Kidney (tissue), 14 donors: ENCODE measurements around the gene IDH3A. TPM values are rescaled to one million over a fixed set of nuclear protein-coding genes. Genes with fewer than 3 reads are reported as not detected.

Source experiments
- DNase-seq, 5 donors: peaks; one replicate each; pipeline ENCODE4 v3.0.0-alpha.2; 2013 to 2020
- FAIRE-seq: peaks from 2 replicates; lab custom pipeline; 2012; peaks lifted over from hg19 to GRCh38; lab: Jason Lieb, UNC
- H3K27ac ChIP-seq, 2 donors: one replicate each; pipeline ENCODE4 v1.7.0; 2013; ENCODE audit warnings: low read depth in 2 of 2, low read length in 2 of 2, inconsistent platforms in 1 of 2
- H3K27me3 ChIP-seq: one replicate; pipeline ENCODE4 v1.7.1; 2013; ENCODE audit warnings: low read length, inconsistent platforms; ENCODE audit not compliant: control insufficient read depth, insufficient read depth
- H3K36me3 ChIP-seq, 3 donors: one replicate each; pipeline versions ENCODE4 v1.7.0 to v1.7.1; 2013; ENCODE audit warnings: low read length in 3 of 3, control low read depth in 1 of 3, inconsistent platforms in 1 of 3; ENCODE audit not compliant: insufficient read depth in 3 of 3, control insufficient read depth in 2 of 3
- H3K4me1 ChIP-seq, 3 donors: one replicate each; pipeline versions ENCODE4 v1.7.0 to v1.7.1; 2013; ENCODE audit warnings: low read length in 3 of 3, inconsistent platforms in 1 of 3, low read depth in 1 of 3; ENCODE audit not compliant: control insufficient read depth in 2 of 3, insufficient read depth in 2 of 3
- H3K4me3 ChIP-seq, 3 donors: one replicate each; pipeline versions ENCODE4 v1.7.0 to v1.8.1; 2013; ENCODE audit warnings: low read length in 3 of 3, control low read depth in 1 of 3, inconsistent platforms in 1 of 3
- H3K9ac ChIP-seq, 3 donors: one replicate each; pipeline versions ENCODE4 v1.7.0 to v1.7.1; 2013; ENCODE audit warnings: low read length in 3 of 3, control low read depth in 1 of 3, inconsistent platforms in 1 of 3
- H3K9me3 ChIP-seq, 3 donors: one replicate each; pipeline versions ENCODE4 v1.7.0 to v1.7.1; 2013; ENCODE audit warnings: low read length in 3 of 3, control low read depth in 1 of 3, inconsistent platforms in 1 of 3; ENCODE audit not compliant: control insufficient read depth in 2 of 3, insufficient read depth in 1 of 3
- CTCF ChIP-seq: IDR thresholded peaks from 3 replicates; pipeline ENCODE4 v1.5.1; 2012; ENCODE audit warnings: mild to moderate bottlenecking, moderate library complexity, borderline replicate concordance; ENCODE audit not compliant: insufficient read depth; ENCODE audit errors: extremely low read depth
- intact Hi-C: fragments of 100-400 bp; cut with DNase I; formaldehyde crosslinking; loops from one replicate; pipeline ENCODE4 v1.11.1; 2022
- polyA plus RNA-seq: library from polyadenylated mRNA; stranded (reverse); fragments of 350-450 nt; fragmentation: Illumina TruSeq; extraction: RNeasy Lipid Tissue Mini Kit (QIAGEN cat#74804); gene quantifications from one replicate; pipeline ENCODE4 v1.2.3, GENCODE V29; 2014; ENCODE audit warnings: low read depth, low replicate concordance; ENCODE audit not compliant: insufficient read depth
- total RNA-seq: library from RNA; stranded (reverse); fragmentation: NEBNext Ultra II Directional; extraction: Animal tissue kit (Norgen Biotek cat#: 25700); gene quantifications from one replicate; pipeline ENCODE4 v1.2.1, GENCODE V29; 2021
- donor health status: control.
- donor health status: control.
- donor health status: control.
- donor health status: control.
- donor health status: control.
- donor health status: DM: yes; HTN: yes; CAD: no.
- donor health status: Normal renal cell carcinoma (clear cell type).

Gene IDH3A
- total and polyA plus RNA-seq, 2 donors from 2014 or later = 67.5 to 97.2 TPM

GRCh38 chr15:78211189-78211921 is 62.2 kb downstream of the IDH3A start:
- intact Hi-C loops = no loop called here
- Histone ChIP-seq H3K9me3 (no peaks in the 10 kb centered on the region), H3K27me3 (no peaks in the 10 kb centered on the region), H3K9ac (no peak overlapping the region), H3K4me1 (peaks cover 0 to 8% (median 0%) of the 10 kb centered on the region in 3 donors), H3K36me3 (no peaks in the 10 kb centered on the region), H3K4me3 (no peak overlapping the region), H3K27ac (no peak overlapping the region)
- no peak for FAIRE-seq
- no peak for DNase-seq
- no peak for TF ChIP-seq CTCF

- Histone ChIP-seq H3K27me3 (no peaks in the 10 kb centered on the region), H3K36me3 (no peaks in the 10 kb centered on the region), H3K4me1 (peaks cover 0 to 8% (median 0%) of the 10 kb centered on the region in 3 donors), H3K9ac (no peak overlapping the region), H3K4me3 (no peak overlapping the region), H3K27ac (no peak overlapping the region), H3K9me3 (no peaks in the 10 kb centered on the region)
- no peak for DNase-seq
- no peak for FAIRE-seq
- intact Hi-C loops = no loop called here
- TF ChIP-seq CTCF = no peak
Measured at GRCh38 chr15:78212008-78212407, 62.8 kb downstream of the IDH3A start.

- FAIRE-seq = no peak
Measured at GRCh38 chr15:78212546-78213424, 63.6 kb downstream of the IDH3A start.

More at GRCh38 chr15:78212546-78213424, 63.6 kb downstream of the IDH3A start:
- no peak overlapping the region for H3K9ac ChIP-seq
- H3K4me3 ChIP-seq = no peak overlapping the region
- H3K4me1 ChIP-seq = peaks cover 0 to 8% (median 0%) of the 10 kb centered on the region in 3 donors
- no peaks in the 10 kb centered on the region for H3K27me3 ChIP-seq
- TF ChIP-seq CTCF = no peak
- intact Hi-C loops = no loop called here
- H3K9me3 ChIP-seq = no peaks in the 10 kb centered on the region
- no peaks in the 10 kb centered on the region for H3K36me3 ChIP-seq
- DNase-seq = peak in 1 of 5 donors; percentile 81
- no peak overlapping the region for H3K27ac ChIP-seq
